C4-2B (cell line): ENCODE data around the gene SLC50A1.

Source experiments
- H3K27ac ChIP-seq: fragments of 450-650 bp; 2 replicates; pipeline ENCODE4 v1.5.1; 2017
- ZFX ChIP-seq: fragments of 450-650 bp; IDR thresholded peaks from 2 replicates; pipeline ENCODE4 v1.6.1; 2017
- TF ChIP-seq, protein P1 (sequence below): fragments of 450-650 bp; conservative IDR thresholded peaks from 2 replicates; pipeline ENCODE4 v1.5.1; 2017; ENCODE audit warnings: mild to moderate bottlenecking

SLC50A1 gene

GRCh38 chr1:155170806-155171205, 35.2 kb downstream of the SLC50A1 start:
- TF ChIP-seq, protein P1, sequence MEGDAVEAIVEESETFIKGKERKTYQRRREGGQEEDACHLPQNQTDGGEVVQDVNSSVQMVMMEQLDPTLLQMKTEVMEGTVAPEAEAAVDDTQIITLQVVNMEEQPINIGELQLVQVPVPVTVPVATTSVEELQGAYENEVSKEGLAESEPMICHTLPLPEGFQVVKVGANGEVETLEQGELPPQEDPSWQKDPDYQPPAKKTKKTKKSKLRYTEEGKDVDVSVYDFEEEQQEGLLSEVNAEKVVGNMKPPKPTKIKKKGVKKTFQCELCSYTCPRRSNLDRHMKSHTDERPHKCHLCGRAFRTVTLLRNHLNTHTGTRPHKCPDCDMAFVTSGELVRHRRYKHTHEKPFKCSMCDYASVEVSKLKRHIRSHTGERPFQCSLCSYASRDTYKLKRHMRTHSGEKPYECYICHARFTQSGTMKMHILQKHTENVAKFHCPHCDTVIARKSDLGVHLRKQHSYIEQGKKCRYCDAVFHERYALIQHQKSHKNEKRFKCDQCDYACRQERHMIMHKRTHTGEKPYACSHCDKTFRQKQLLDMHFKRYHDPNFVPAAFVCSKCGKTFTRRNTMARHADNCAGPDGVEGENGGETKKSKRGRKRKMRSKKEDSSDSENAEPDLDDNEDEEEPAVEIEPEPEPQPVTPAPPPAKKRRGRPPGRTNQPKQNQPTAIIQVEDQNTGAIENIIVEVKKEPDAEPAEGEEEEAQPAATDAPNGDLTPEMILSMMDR: no peak
- TF ChIP-seq ZFX: no peak

GRCh38 chr1:155171836-155172731, 36.4 kb downstream of the SLC50A1 start:
- H3K27ac ChIP-seq: peak overlapping the region; percentile 90
- TF ChIP-seq ZFX: no peak

More at GRCh38 chr1:155170806-155171205, 35.2 kb downstream of the SLC50A1 start:
- H3K27ac ChIP-seq: no peak overlapping the region

GRCh38 chr1:155172732-155173477, 37.3 kb downstream of the SLC50A1 start, which contains the start of gene KRTCAP2:
Gene KRTCAP2 (minus strand): TSS chr1:155173304. CDS start chr1:155173224, 80 bp downstream.
- peak within 1 kb of the TSS; percentile 90 for H3K27ac ChIP-seq
- TF ChIP-seq, protein P1: peak; percentile 99
- TF ChIP-seq ZFX: no peak

DNA sequence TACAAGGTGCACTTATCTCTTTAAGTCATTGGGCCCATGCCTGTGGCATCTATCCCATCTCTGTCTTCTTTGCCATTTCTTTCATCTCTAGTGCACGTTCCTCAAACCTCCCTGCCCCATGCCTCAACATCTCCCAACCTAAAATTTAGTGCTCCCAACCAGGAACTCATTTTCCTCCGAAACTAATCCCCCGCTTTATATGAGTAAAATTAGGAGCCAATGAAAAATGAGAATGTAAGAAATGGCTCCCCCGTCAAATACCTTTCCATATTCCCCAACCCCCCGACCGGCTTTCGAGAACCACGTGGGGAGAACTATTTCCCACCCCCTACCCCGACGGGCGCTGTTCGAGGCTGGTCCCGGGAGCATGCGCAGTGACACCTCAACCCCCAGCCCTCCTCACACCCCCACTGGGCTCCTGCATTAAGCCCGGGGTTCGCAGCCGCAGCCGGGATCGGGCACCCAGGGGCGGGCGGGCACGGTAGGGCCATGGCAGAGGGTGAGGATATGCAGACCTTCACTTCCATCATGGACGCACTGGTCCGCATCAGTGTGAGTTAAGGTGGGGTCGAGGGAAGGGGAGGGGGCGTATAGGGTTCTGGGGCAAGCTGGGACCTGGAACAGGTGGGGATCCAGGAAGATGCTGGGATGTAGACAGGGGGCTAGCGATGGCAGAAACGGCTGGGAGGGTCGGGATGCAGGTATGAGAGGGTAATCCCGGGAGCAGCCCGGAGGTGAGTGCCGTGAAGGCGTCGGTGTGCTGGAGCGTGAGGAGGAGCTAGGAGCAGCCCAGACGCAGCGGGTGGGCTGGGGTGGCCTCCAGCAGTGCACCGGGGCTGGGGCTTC, 38.0 kb downstream of the SLC50A1 start, which contains the start of gene TRIM46:
TRIM46 (plus strand) TSS at position 372 of the 846 bp plus-strand sequence; CDS start at position 490, 118 bp downstream.
- TF ChIP-seq, protein P1: no peak; the same call in none of the 2 replicates
- TF ChIP-seq ZFX: no peak
- peak within 1 kb of the TSS; percentile 90 for H3K27ac ChIP-seq

DNA sequence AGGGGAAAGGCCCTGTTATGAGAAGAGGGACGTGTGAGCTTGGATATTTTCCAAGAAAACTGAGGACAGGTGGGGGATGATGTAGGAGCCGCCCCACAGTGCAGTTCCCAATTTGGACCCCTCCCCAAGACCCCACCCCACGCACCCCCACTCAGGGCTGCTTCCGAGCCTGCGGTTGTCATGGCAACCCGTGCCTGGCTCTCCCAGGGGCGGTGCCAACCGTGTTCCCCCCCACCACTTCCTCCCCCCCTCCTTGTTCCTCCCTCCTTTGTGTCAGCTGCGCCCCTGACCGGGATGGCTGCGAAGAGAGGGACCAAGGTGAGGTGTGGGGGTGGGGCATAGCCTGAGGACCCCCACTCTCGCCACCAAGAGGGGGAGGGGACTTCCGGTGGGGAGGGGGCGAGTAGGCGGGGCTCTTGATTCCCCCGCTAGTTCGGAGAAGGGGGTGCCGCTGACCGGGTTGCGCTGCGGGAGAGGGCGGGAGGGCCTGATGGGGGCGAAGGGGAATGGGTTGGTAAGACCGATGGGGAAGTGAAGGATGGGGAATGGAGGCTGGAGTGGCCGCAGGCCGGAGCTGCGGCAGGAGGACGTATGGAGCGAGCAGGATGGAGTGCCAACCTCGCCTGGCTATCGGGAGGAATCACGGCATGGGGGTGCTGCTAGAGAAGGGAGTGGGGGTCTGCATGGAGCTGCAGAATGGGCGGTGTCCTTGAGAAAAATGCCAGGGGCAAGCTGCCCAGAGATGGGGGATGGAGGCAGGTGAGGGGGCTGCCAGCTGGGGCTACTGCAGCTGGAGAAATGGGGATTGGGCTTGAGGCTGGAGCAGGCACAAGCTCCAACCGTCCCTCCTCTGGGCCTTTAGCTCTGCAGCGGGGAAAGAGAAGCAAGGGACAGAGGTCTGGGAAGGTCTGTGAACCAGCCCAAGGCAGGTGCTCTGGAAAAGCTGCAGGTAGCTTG, 39.0 kb downstream of the SLC50A1 start:
- TF ChIP-seq, protein P1: no peak
- no peak for TF ChIP-seq ZFX
- peak overlapping the region; percentile 94 for H3K27ac ChIP-seq

DNA sequence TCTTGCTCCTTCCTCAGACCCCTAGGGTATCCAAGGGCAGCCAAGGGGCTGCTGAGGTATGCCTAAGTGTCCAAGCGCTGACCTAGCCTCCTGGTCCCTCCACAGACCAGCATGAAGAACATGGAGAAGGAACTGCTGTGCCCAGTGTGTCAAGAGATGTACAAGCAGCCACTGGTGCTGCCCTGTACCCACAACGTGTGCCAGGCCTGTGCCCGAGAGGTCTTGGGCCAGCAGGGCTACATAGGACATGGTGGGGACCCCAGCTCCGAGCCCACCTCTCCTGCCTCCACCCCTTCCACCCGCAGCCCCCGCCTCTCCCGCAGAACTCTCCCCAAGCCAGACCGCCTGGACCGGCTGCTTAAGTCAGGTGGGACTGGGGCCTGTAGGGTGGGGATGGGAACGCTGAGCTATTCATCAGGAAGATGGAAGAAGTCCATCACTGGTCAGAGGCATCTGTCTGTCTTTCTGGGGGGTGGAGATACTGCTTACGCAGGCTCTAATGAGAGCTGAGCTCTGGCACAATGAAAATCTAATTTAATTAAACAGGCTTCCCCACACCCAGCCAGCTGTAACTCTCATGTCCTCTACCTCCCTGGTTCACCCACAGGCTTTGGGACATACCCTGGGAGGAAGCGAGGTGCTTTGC, 39.8 kb downstream of the SLC50A1 start:
- TF ChIP-seq, protein P1: no peak
- TF ChIP-seq ZFX: no peak
- peak overlapping the region; percentile 94 for H3K27ac ChIP-seq
